GM23338 (cell line): ENCODE results near the gene INPP5K. TPM values are rescaled to one million over a fixed set of nuclear protein-coding genes. Genes with fewer than 3 reads are reported as not detected.

Experiments used
- ATAC-seq: fragments of 200-7000 bp; cut with Tn5 transposase; 3 replicates; pipeline ENCODE4 v1.9.1; 2020
- DNase-seq: peaks from one replicate; pipeline ENCODE4 v3.0.0-alpha.2; 2015; ENCODE audit warnings: low spot score
- H2AFZ ChIP-seq: fragments of 200-600 bp; sonication (generic); 2 replicates; pipeline ENCODE4 v1.8.0; 2016; ENCODE audit warnings: antibody characterized with exemption, mild to moderate bottlenecking, moderate library complexity
- H3F3A ChIP-seq: fragments of 200-600 bp; sonication (generic); replicated peaks from 2 replicates; pipeline ENCODE4 v1.8.0; 2017; ENCODE audit warnings: antibody characterized with exemption, mixed run types, low read depth
- H3K27ac ChIP-seq: fragments of 200-600 bp; sonication (generic); 2 replicates; pipeline ENCODE4 v1.6.1; 2016; ENCODE audit warnings: low read depth
- H3K27me3 ChIP-seq: fragments of 200-600 bp; sonication (generic); 2 replicates; pipeline ENCODE4 v1.8.0; 2016; ENCODE audit warnings: mild to moderate bottlenecking, mixed run types, moderate library complexity; ENCODE audit not compliant: insufficient read depth
- H3K36me3 ChIP-seq: fragments of 200-600 bp; sonication (generic); 2 replicates; pipeline ENCODE4 v1.8.0; 2016; ENCODE audit warnings: mild to moderate bottlenecking; ENCODE audit not compliant: insufficient read depth
- H3K4me1 ChIP-seq: fragments of 200-600 bp; sonication (generic); 2 replicates; pipeline ENCODE4 v1.8.0; 2016; ENCODE audit warnings: mild to moderate bottlenecking, moderate library complexity; ENCODE audit not compliant: insufficient read depth
- H3K4me2 ChIP-seq: fragments of 200-600 bp; sonication (generic); 2 replicates; pipeline ENCODE4 v1.7.1; 2017; ENCODE audit warnings: mixed run types
- H3K4me3 ChIP-seq: fragments of 200-600 bp; sonication (generic); 2 replicates; pipeline ENCODE4 v1.6.1; 2016; ENCODE audit warnings: mixed run types
- H3K79me2 ChIP-seq: fragments of 200-600 bp; sonication (generic); replicated peaks from 2 replicates; pipeline ENCODE4 v1.8.0; 2017; ENCODE audit warnings: mild to moderate bottlenecking; ENCODE audit not compliant: insufficient read depth
- H3K9me2 ChIP-seq: fragments of 200-600 bp; sonication (generic); 2 replicates; pipeline ENCODE4 v1.8.0; 2017; ENCODE audit not compliant: insufficient read depth
- H4K20me1 ChIP-seq: fragments of 200-600 bp; sonication (generic); replicated peaks from 2 replicates; pipeline ENCODE4 v1.8.0; 2017; ENCODE audit warnings: mild to moderate bottlenecking; ENCODE audit not compliant: insufficient read depth
- H3K27ac Mint-ChIP-seq: 2 replicates; pipeline ENCODE4 v1.8.0; 2020; ENCODE audit warnings: inconsistent platforms, mild to moderate bottlenecking, moderate library complexity, mixed read lengths
- H3K27me3 Mint-ChIP-seq: 3 replicates; pipeline ENCODE4 v1.8.0; 2022; ENCODE audit warnings: low read depth, mild to moderate bottlenecking, moderate library complexity, mixed read lengths, inconsistent platforms; ENCODE audit not compliant: insufficient read depth, poor library complexity
- H3K36me3 Mint-ChIP-seq: 3 replicates; pipeline ENCODE4 v1.8.0; 2021; ENCODE audit warnings: low read depth, mild to moderate bottlenecking, inconsistent platforms, moderate library complexity, mixed read lengths
- H3K4me1 Mint-ChIP-seq: 3 replicates; pipeline ENCODE4 v1.8.0; 2020; ENCODE audit warnings: mild to moderate bottlenecking, inconsistent platforms, mixed read lengths
- H3K4me3 Mint-ChIP-seq: 3 replicates; pipeline ENCODE4 v1.8.0; 2021; ENCODE audit warnings: moderate library complexity, mild to moderate bottlenecking, inconsistent platforms, mixed read lengths
- H3K9me3 Mint-ChIP-seq: 3 replicates; pipeline ENCODE4 v1.8.0; 2020; ENCODE audit warnings: moderate library complexity, mild to moderate bottlenecking, inconsistent platforms, mixed read lengths
- CREB1 ChIP-seq: fragments of 250-450 bp; sonication (Bioruptor Pico); IDR thresholded peaks from 2 replicates; pipeline ENCODE4 v1.5.0; 2020; ENCODE audit warnings: low read depth, mild to moderate bottlenecking, moderate library complexity
- CTCF ChIP-seq, 2 experiments: fragments of 200-600 bp in 1 of 2; sonication (generic) in 1 of 2; conservative IDR thresholded peaks; 2 replicates each; pipeline versions ENCODE4 v1.5.1 to v1.6.1; 2016 to 2017; ENCODE audit warnings: antibody characterized with exemption in 2 of 2, low read depth in 2 of 2, mild to moderate bottlenecking in 2 of 2, moderate library complexity in 1 of 2
- ETS1 ChIP-seq: IDR thresholded peaks from 2 replicates; pipeline ENCODE4 v1.6.1; 2016; ENCODE audit warnings: antibody characterized with exemption
- EZH2 ChIP-seq: fragments of 200-600 bp; sonication (generic); IDR thresholded peaks from one replicate; pipeline ENCODE4 v1.8.0; 2017; ENCODE audit warnings: antibody characterized with exemption, mild to moderate bottlenecking, low read depth; ENCODE audit not compliant: unreplicated experiment
- EZH2phosphoT487 ChIP-seq: fragments of 200-600 bp; sonication (generic); IDR thresholded peaks from one replicate; pipeline ENCODE4 v1.8.1; 2018; ENCODE audit warnings: antibody characterized with exemption; ENCODE audit not compliant: unreplicated experiment
- JUNB ChIP-seq: IDR thresholded peaks from one replicate; pipeline ENCODE4 v1.6.1; 2016; ENCODE audit warnings: antibody characterized with exemption; ENCODE audit not compliant: unreplicated experiment
- NANOG ChIP-seq: IDR thresholded peaks from 2 replicates; pipeline ENCODE4 v1.6.1; 2016; ENCODE audit warnings: antibody characterized with exemption, borderline replicate concordance
- POLR2AphosphoS5 ChIP-seq: IDR thresholded peaks from 2 replicates; pipeline ENCODE4 v1.6.1; 2016; ENCODE audit warnings: antibody characterized with exemption, low read depth
- REST ChIP-seq: IDR thresholded peaks from one replicate; pipeline ENCODE4 v1.6.1; 2018; ENCODE audit warnings: antibody characterized with exemption; ENCODE audit not compliant: unreplicated experiment
- STAT1 ChIP-seq: IDR thresholded peaks from one replicate; pipeline ENCODE4 v1.6.1; 2016; ENCODE audit warnings: antibody characterized with exemption; ENCODE audit not compliant: unreplicated experiment
- ZNF114 ChIP-seq: fragments of 250-450 bp; sonication (Bioruptor Pico); IDR thresholded peaks from 2 replicates; pipeline ENCODE4 v1.5.0; 2020; ENCODE audit warnings: mild to moderate bottlenecking, moderate library complexity
- ZNF331 ChIP-seq: fragments of 250-450 bp; sonication (Bioruptor Pico); IDR thresholded peaks from 2 replicates; pipeline ENCODE4 v1.5.0; 2020; ENCODE audit warnings: low read depth, mild to moderate bottlenecking, moderate library complexity
- ZNF462 ChIP-seq: fragments of 250-450 bp; sonication (Bioruptor Pico); IDR thresholded peaks from 2 replicates; pipeline ENCODE4 v1.5.0; 2020; ENCODE audit warnings: mild to moderate bottlenecking, moderate library complexity
- polyA plus RNA-seq: library from polyadenylated mRNA; unstranded; fragments of >200 nt; fragmentation: Nextera tagmentation; extraction: Ambion mirVana; gene quantifications from 2 replicates; pipeline ENCODE4 v1.2.1, GENCODE V29; 2016
- total RNA-seq: library from RNA; depleted of rRNA; stranded (reverse); fragments of >200 nt; shearing (Covaris generic); gene quantifications from 2 replicates; pipeline ENCODE4 v1.2.3, GENCODE V29; 2014

Gene INPP5K
- total and polyA plus RNA-seq, 2 experiments from 2014 or later: 8.4 to 29.7 TPM

GRCh38 chr17:1552932-1553331 lies 36.5 kb upstream of the INPP5K start:
- H3K9me3 Mint-ChIP-seq: no peaks in the 10 kb centered on the region
- no peak overlapping the region for H3K4me3 Mint-ChIP-seq
- no peaks in the 10 kb centered on the region for H3F3A ChIP-seq
- peaks cover 56% of the 10 kb centered on the region for H3K36me3 Mint-ChIP-seq
- no peak for DNase-seq
- H3K27ac ChIP-seq: no peak overlapping the region
- H3K36me3 ChIP-seq: peaks cover 6% of the 10 kb centered on the region; the same call in 1 of the 2 replicates
- TF ChIP-seq REST (no peak), NANOG (no peak), ZNF462 (CRISPR knock-in tag) (no peak), EZH2 (no peak), STAT1 (no peak), CREB1 (no peak), JUNB (no peak), POLR2AphosphoS5 (no peak), ZNF114 (CRISPR knock-in tag) (no peak), EZH2phosphoT487 (no peak), ETS1 (no peak), CTCF (conservative IDR thresholded peaks at IDR 0.05; ENCODE audit: low read depth in 2 of 2) (no peak), ZNF331 (CRISPR knock-in tag) (no peak)
- no peak overlapping the region for H3K4me2 ChIP-seq
- H3K4me1 ChIP-seq: no peaks in the 10 kb centered on the region
- H3K27me3 ChIP-seq: no peaks in the 10 kb centered on the region
- H3K4me3 ChIP-seq: no peak overlapping the region
- H3K4me1 Mint-ChIP-seq: peaks cover 3% of the 10 kb centered on the region; the same call in 2 of the 3 replicates
- H3K79me2 ChIP-seq: peaks cover 19% of the 10 kb centered on the region
- H3K27ac Mint-ChIP-seq: no peak overlapping the region
- peaks cover 14% of the 10 kb centered on the region for H4K20me1 ChIP-seq
- no peaks in the 10 kb centered on the region for H3K9me2 ChIP-seq
- no peak for ATAC-seq
- peaks cover 6% of the 10 kb centered on the region for H3K27me3 Mint-ChIP-seq
- H2AFZ ChIP-seq: no peak overlapping the region
